Measurements from ENCODE around the gene KPNA6.
"Not testable (repeated sequence)": the region's sequence is repeated elsewhere in the genome, so short reads cannot be mapped to it uniquely, and the experiment has no call there.

Gene KPNA6

DNA sequence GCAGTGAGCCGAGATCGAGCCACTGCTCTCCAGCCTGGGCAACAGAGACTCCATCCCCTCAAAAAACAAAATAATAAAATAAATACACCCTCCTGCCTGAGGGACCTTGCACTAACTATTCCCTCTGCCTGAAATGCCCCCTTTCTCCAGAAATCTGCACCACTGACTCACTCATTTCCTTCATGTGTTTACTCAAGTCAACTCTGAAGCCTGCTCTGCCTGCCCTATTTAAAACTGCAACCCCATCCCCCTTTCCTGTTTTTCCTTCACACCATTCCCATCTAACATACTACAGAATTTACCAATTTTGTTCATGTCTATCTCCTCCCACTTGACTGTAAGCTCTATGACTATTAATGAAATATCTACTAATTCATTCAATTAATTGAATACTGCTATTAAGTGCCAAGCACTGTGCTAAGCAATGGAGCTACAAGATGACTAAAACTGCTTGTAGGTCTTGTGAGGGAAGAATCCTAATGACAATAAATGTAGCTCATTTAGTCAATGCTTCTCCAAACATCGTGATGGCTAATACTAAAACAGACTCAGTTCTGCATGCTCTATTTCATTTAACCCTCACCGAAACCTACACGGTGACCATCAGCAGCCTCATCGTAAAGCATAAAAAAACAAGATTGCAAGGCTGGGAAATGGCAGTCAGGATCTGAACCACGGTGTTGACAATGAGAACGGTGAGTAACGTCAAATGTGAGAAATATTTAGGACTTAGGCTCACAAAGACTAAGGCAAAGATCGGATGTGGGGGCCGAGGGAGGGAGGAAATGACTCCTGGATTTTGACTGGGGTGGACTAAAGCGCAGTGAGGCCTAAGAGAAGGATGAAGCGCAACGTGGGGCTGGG lies 35.9 kb upstream of the KPNA6 start:
- no peak for DNase-seq (ENCODE audit: low read depth)
- peak overlapping the region; percentile 75 for H3K4me3 ChIP-seq (ENCODE audit: low read depth, low read length)
- TF ChIP-seq, protein P1, sequence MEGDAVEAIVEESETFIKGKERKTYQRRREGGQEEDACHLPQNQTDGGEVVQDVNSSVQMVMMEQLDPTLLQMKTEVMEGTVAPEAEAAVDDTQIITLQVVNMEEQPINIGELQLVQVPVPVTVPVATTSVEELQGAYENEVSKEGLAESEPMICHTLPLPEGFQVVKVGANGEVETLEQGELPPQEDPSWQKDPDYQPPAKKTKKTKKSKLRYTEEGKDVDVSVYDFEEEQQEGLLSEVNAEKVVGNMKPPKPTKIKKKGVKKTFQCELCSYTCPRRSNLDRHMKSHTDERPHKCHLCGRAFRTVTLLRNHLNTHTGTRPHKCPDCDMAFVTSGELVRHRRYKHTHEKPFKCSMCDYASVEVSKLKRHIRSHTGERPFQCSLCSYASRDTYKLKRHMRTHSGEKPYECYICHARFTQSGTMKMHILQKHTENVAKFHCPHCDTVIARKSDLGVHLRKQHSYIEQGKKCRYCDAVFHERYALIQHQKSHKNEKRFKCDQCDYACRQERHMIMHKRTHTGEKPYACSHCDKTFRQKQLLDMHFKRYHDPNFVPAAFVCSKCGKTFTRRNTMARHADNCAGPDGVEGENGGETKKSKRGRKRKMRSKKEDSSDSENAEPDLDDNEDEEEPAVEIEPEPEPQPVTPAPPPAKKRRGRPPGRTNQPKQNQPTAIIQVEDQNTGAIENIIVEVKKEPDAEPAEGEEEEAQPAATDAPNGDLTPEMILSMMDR (IDR thresholded peaks at IDR 0.05; ENCODE audit: low read depth, low read length, missing control alignments) = no peak

DNA sequence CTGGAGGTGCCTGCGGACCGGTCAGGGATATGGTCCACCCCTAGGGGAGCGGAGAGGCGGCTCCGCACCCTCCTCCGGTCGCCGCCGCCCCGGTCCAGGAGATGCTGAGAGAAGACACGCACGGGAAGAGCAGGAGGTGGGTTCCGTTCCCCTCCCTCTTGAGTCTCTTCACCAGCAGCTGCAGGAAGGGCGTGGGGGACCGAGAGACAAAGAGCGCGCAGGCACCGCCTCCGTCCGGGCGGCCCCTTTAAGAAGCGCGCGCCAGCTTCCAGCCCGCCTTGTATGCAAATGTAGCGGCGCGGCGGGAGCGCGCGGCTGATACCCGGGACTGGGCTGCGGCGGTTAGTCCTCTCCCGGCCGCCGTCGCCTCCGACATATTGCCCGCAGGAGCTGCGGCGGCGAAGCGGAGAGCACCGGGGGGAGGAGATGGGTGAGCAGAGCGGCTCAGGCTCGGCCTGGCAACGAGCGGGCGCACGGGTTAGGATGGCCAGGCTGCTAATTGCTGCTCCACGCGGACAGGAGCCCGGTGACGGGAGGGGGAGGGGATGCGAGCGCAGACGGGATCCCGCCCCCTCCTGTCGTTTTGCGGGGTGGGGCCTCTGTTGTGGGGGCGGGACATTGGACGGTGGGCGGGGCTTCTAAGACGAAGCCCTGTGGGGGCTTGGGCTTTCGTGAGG lies 35.1 kb upstream of the KPNA6 start, which contains the start of gene TMEM39B:
TSS of gene TMEM39B (plus strand) at position 318 of the 677 bp plus-strand sequence. CDS start at position 427, 109 bp downstream.
- DNase-seq (ENCODE audit: low read depth) = peak; percentile 88
- TF ChIP-seq, protein P1 (IDR thresholded peaks at IDR 0.05; ENCODE audit: low read depth, low read length, missing control alignments) = no peak
- H3K4me3 ChIP-seq (ENCODE audit: low read depth, low read length) = peak within 1 kb of the TSS; percentile 75

DNA sequence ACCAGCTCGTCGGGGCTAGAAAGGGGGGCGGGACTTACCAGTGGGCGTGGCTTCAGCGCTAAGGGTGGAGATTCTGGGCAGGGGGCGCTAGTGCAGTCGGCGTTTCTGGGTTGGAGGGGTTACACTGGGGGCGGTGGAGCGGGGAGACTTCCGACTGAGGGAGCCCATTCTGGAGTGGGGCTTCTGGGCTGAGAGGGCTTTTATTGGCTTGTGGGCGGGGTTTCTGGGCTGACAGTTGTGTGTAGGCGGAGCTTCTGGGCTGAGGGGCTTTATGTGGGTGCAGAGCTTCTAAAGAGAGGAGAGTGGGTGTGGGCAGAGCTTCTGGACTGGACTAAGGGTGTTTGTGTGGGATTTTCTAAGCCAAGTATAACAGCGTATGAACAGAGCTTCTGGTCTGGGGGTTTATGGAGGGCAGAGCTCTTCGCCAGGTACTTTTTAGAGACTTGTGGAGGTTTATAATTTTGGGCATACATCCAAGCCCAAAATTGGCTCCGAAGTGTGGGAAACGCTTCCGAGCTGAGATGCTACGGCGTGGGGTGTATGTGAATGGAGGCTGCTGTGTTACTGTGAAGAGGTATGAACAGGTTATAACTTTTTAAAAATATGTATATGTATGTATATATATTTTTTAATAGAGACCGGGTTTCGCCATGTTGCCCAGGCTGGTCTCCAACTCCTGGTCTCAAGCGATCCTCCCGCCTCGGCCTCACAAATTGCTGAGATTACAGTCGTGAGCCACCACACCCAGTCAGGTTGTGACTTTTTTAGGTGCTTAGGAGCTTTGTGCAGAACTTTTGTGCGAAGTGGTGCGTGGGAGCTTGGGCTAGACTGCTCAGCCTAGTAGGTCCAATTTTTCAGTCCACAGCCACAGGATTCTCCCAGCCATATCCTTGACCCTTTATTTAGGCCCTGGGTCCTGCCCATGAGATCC lies 34.3 kb upstream of the KPNA6 start:
- TF ChIP-seq, protein P1 (IDR thresholded peaks at IDR 0.05; ENCODE audit: low read depth, low read length, missing control alignments) = peak; percentile 9
- no peak for DNase-seq (ENCODE audit: low read depth)
- H3K4me3 ChIP-seq (ENCODE audit: low read depth, low read length) = peak overlapping the region; percentile 75

DNA sequence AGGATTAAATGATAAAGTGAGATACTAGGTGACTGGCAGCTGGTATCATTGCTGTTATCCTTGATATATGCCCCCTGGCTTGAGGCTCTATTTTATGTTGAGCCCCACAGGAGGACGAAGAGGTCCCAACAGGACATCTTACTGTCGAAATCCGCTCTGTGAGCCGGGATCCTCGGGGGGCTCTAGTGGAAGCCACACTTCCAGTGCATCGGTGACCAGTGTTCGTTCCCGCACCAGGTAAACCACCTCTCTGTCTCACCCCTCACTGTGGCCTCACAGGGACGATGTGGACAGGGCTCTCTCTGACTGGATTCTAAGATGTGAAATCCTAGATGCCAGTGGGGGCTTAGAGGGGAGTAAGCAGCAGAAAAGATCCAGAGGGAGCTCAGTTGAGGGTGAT lies 33.0 kb upstream of the KPNA6 start:
- H3K4me3 ChIP-seq (ENCODE audit: low read depth, low read length) = no peak overlapping the region
- DNase-seq (ENCODE audit: low read depth) = no peak
- TF ChIP-seq, protein P1 (IDR thresholded peaks at IDR 0.05; ENCODE audit: low read depth, low read length, missing control alignments) = no peak

DNA sequence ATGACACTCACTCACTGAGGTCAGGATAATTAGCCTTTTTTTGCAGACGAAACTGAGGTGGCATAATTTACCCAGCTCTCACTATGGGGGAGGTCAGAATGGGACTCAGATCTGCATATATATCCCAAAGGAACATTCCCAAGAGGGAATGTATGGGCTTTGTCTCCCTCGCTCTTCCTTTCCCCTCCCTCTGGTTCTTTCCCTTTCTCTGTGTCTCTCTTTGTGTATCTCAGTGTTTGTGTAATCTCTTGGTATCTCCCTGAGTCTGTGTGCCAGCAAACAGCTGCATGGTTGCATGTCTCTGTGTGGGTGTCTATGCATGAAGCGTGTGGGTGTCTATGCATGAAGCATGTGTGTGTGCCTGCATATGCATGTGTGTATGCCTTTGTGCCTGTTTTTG lies 30.4 kb upstream of the KPNA6 start:
- TF ChIP-seq, protein P1 (IDR thresholded peaks at IDR 0.05; ENCODE audit: low read depth, low read length, missing control alignments) = no peak
- DNase-seq (ENCODE audit: low read depth) = no peak

DNA sequence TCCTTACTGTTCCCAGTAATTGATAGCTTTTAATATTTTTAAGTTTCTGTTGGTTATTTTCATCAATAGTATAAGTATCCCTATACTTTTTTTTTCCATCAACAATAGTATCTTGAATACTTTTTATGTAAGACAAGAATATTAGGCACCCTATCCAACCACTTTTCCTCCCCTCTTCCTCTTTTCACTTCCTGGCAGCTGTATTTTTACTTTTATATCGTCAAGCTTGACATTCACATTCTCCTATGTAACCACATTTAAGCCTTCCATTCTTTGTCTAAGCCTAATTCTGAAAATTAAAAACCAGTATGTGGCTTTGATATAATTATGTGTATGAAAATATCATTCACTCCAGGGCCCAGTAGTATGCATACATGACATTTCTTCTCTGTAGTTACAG lies 25.8 kb upstream of the KPNA6 start:
- no peak for DNase-seq (ENCODE audit: low read depth)
- TF ChIP-seq, protein P1 (IDR thresholded peaks at IDR 0.05; ENCODE audit: low read depth, low read length, missing control alignments) = no peak
- no peak overlapping the region for H3K4me3 ChIP-seq (ENCODE audit: low read depth, low read length)

More for the DNA sequence above, 30.4 kb upstream of the KPNA6 start:
- no peak overlapping the region for H3K4me3 ChIP-seq (ENCODE audit: low read depth, low read length)

DNA sequence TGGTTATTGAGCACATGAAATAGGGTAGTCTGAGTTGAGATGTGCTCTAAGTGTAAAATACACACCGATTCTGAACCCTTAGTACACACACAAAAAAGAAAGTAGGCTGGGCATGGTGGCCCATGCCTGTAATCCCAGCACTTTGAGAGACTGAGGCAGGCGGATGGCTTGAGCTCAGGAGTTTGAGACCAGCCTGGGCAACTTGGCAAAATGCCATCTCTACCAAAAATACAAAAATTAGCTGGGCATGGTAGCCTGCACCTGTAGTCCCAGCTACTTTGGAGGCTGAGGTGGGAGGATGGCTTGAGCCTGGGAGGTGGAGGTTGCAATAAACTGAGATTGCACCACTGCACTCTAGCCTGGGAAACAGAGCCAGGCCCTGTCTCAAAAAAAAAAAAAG lies 21.5 kb upstream of the KPNA6 start:
- H3K4me3 ChIP-seq (ENCODE audit: low read depth, low read length) = not testable (repeated sequence)

More for the DNA sequence above, 21.5 kb upstream of the KPNA6 start:
- DNase-seq (ENCODE audit: low read depth) = not testable (repeated sequence)

All from GM12864 (cell line).